ENCODE measurements around the gene OPA1.
A peak's percentile ranks its signal among the peaks of the same experiment; 100 is the strongest.
"Not testable (repeated sequence)": the region's sequence is repeated elsewhere in the genome, so short reads cannot be mapped to it uniquely, and the experiment has no call there.

The OPA1 gene

GRCh38 chr3:193593668-193594030 lies 641 bp downstream of the OPA1 start:
- DNase-seq, result peak in 2 of 4 experiments; percentile 4 to 5

GRCh38 chr3:193594946-193595689 lies 2.1 kb downstream of the OPA1 start:
- no peak for DNase-seq

GRCh38 chr3:193595939-193596487 lies 3.0 kb downstream of the OPA1 start:
- DNase-seq, result no peak

- no peak for DNase-seq
Measured at GRCh38 chr3:193598202-193598601, 5.2 kb downstream of the OPA1 start.

- no peak for DNase-seq
Measured at GRCh38 chr3:193599393-193599792, 6.4 kb downstream of the OPA1 start.

- peak; percentile 1 to 22 (median 12) for DNase-seq
Measured at GRCh38 chr3:193605876-193606275, 12.9 kb downstream of the OPA1 start.

- not testable (repeated sequence) for DNase-seq
Measured at GRCh38 chr3:193606892-193607291, 13.9 kb downstream of the OPA1 start.

GRCh38 chr3:193610516-193610915 lies 17.5 kb downstream of the OPA1 start:
- not testable (repeated sequence) for DNase-seq

GRCh38 chr3:193614430-193614829 lies 21.4 kb downstream of the OPA1 start:
- DNase-seq, result no peak

GRCh38 chr3:193617628-193618027 lies 24.6 kb downstream of the OPA1 start:
- no peak for DNase-seq

- DNase-seq, result no peak
Measured at GRCh38 chr3:193620057-193620456, 27.0 kb downstream of the OPA1 start.

GRCh38 chr3:193620650-193621049 lies 27.6 kb downstream of the OPA1 start:
- no peak for DNase-seq

GRCh38 chr3:193621127-193621526 lies 28.1 kb downstream of the OPA1 start:
- no peak for DNase-seq

GRCh38 chr3:193630005-193630404 lies 37.0 kb downstream of the OPA1 start:
- DNase-seq, result no peak

- no peak for DNase-seq
Measured at GRCh38 chr3:193637831-193638230, 44.8 kb downstream of the OPA1 start.

GRCh38 chr3:193638833-193639232 lies 45.8 kb downstream of the OPA1 start:
- DNase-seq, result no peak

- DNase-seq, result no peak
Measured at GRCh38 chr3:193640165-193640715, 47.2 kb downstream of the OPA1 start.

- no peak for DNase-seq
Measured at GRCh38 chr3:193640728-193641439, 47.9 kb downstream of the OPA1 start.

- no peak for DNase-seq
Measured at GRCh38 chr3:193641440-193641775, 48.4 kb downstream of the OPA1 start.

- no peak for DNase-seq
Measured at GRCh38 chr3:193645806-193646205, 52.8 kb downstream of the OPA1 start.

- no peak for DNase-seq
Measured at GRCh38 chr3:193648542-193649076, 55.6 kb downstream of the OPA1 start.

- DNase-seq, result no peak
Measured at GRCh38 chr3:193650585-193650984, 57.6 kb downstream of the OPA1 start.

- no peak for DNase-seq
Measured at GRCh38 chr3:193655831-193656433, 62.9 kb downstream of the OPA1 start.

All from activated CD4-positive, CD25-positive, alpha-beta regulatory T cell (primary cell).